SU-DHL-6 (cell line): ENCODE results near the gene COG2.

Source experiments
- H2AFZ ChIP-seq: fragments of 200-600 bp; sonication (generic); 2 replicates; pipeline ENCODE4 v1.6.1; 2014; ENCODE audit warnings: low read depth, mild to moderate bottlenecking, moderate library complexity, mixed read lengths, antibody characterized with exemption, low read length; ENCODE audit not compliant: severe bottlenecking
- H3F3A ChIP-seq: fragments of 200-600 bp; shearing (Covaris generic); 2 replicates; pipeline ENCODE4 v1.6.0; 2016; ENCODE audit warnings: antibody characterized with exemption, mild to moderate bottlenecking; ENCODE audit not compliant: insufficient read depth
- H3K27ac ChIP-seq: fragments of 200-600 bp; sonication (generic); 2 replicates; pipeline ENCODE4 v1.5.1; 2016; ENCODE audit warnings: low read depth, mild to moderate bottlenecking, low read length, moderate library complexity, mixed read lengths
- H3K27me3 ChIP-seq: fragments of 200-600 bp; sonication (generic), shearing (Covaris generic); 2 replicates; pipeline ENCODE4 v1.6.0; 2014; ENCODE audit warnings: mild to moderate bottlenecking, low read length
- H3K36me3 ChIP-seq: fragments of 200-600 bp; sonication (generic); 2 replicates; pipeline ENCODE4 v1.6.1; 2014; ENCODE audit warnings: mild to moderate bottlenecking, low read length, mixed read lengths
- H3K4me2 ChIP-seq: fragments of 300-600, 200-600 bp; shearing (Covaris generic), sonication (generic); 2 replicates; pipeline ENCODE4 v1.6.0; 2014; ENCODE audit warnings: low read length, low read depth, mild to moderate bottlenecking; ENCODE audit not compliant: poor library complexity, severe bottlenecking
- H3K4me3 ChIP-seq: fragments of 200-600 bp; sonication (generic); 2 replicates; pipeline ENCODE4 v1.5.1; 2014; ENCODE audit warnings: antibody characterized with exemption, low read length, mild to moderate bottlenecking, mixed read lengths; ENCODE audit not compliant: insufficient read depth, poor library complexity, severe bottlenecking
- H3K79me2 ChIP-seq: fragments of 200-600 bp; sonication (generic); 2 replicates; pipeline ENCODE4 v1.6.1; 2014; ENCODE audit warnings: mild to moderate bottlenecking, low read length, moderate library complexity; ENCODE audit not compliant: insufficient read depth
- H3K9ac ChIP-seq: fragments of 200-600 bp; sonication (generic); 2 replicates; pipeline ENCODE4 v1.7.0; 2014; ENCODE audit warnings: mild to moderate bottlenecking, low read length
- H3K9me2 ChIP-seq: fragments of 200-600 bp; sonication (generic); replicated peaks from 2 replicates; pipeline ENCODE4 v1.6.1; 2014; ENCODE audit warnings: low read length; ENCODE audit not compliant: insufficient read depth
- H3K9me3 ChIP-seq: fragments of 200-600 bp; sonication (generic); 2 replicates; pipeline ENCODE4 v1.6.1; 2014; ENCODE audit warnings: low read length, mixed read lengths; ENCODE audit not compliant: insufficient read depth
- H4K20me1 ChIP-seq: fragments of 200-600 bp; sonication (generic); 2 replicates; pipeline ENCODE4 v1.6.1; 2014; ENCODE audit warnings: low read depth, mild to moderate bottlenecking, antibody characterized with exemption, low read length, moderate library complexity, mixed read lengths
- CTCF ChIP-seq: fragments of 200-600 bp; sonication (generic); IDR thresholded peaks from one replicate; pipeline ENCODE4 v1.5.1; 2017; ENCODE audit warnings: antibody characterized with exemption, mild to moderate bottlenecking, low read length, moderate library complexity; ENCODE audit not compliant: insufficient read depth, poor library complexity, severe bottlenecking
- EZH2phosphoT487 ChIP-seq: fragments of 200-600 bp; sonication (generic), shearing (Covaris generic); conservative IDR thresholded peaks from 2 replicates; pipeline ENCODE4 v1.6.1; 2018; ENCODE audit warnings: mild to moderate bottlenecking, antibody characterized with exemption, low read length, moderate library complexity, mixed read lengths

COG2 gene

GRCh38 chr1:230595181-230595580 lies 47.1 kb upstream of the COG2 start:
- Histone ChIP-seq H3K27ac (no peak overlapping the region), H3K4me2 (no peak overlapping the region), H3K79me2 (no peaks in the 10 kb centered on the region), H3K27me3 (no peaks in the 10 kb centered on the region), H3K4me3 (no peak overlapping the region), H3K36me3 (no peaks in the 10 kb centered on the region), H3K9me2 (no peaks in the 10 kb centered on the region), H3K9me3 (no peaks in the 10 kb centered on the region), H3F3A (no peaks in the 10 kb centered on the region), H3K9ac (no peak overlapping the region), H2AFZ (no peak overlapping the region), H4K20me1 (no peaks in the 10 kb centered on the region)
- TF ChIP-seq CTCF (no peak), EZH2phosphoT487 (no peak)

GRCh38 chr1:230596306-230596705 lies 46.0 kb upstream of the COG2 start:
- Histone ChIP-seq H3K36me3 (no peaks in the 10 kb centered on the region), H3K4me2 (no peak overlapping the region), H4K20me1 (no peaks in the 10 kb centered on the region), H3K27ac (no peak overlapping the region), H2AFZ (no peak overlapping the region), H3K9me2 (no peaks in the 10 kb centered on the region), H3K79me2 (no peaks in the 10 kb centered on the region), H3K4me3 (no peak overlapping the region), H3K9ac (no peak overlapping the region), H3K27me3 (no peaks in the 10 kb centered on the region), H3F3A (no peaks in the 10 kb centered on the region), H3K9me3 (no peaks in the 10 kb centered on the region)
- no peak for TF ChIP-seq EZH2phosphoT487
- TF ChIP-seq CTCF, result no peak

- H3F3A ChIP-seq, result no peaks in the 10 kb centered on the region
- no peak overlapping the region for H3K27ac ChIP-seq
- TF ChIP-seq CTCF (no peak), EZH2phosphoT487 (no peak)
- H3K9ac ChIP-seq, result no peak overlapping the region
- no peaks in the 10 kb centered on the region for H3K9me2 ChIP-seq
- H3K79me2 ChIP-seq, result no peaks in the 10 kb centered on the region
- no peak overlapping the region for H3K4me3 ChIP-seq
- H2AFZ ChIP-seq, result no peak overlapping the region
- no peaks in the 10 kb centered on the region for H3K9me3 ChIP-seq
- H4K20me1 ChIP-seq, result no peaks in the 10 kb centered on the region
- no peak overlapping the region for H3K4me2 ChIP-seq
- no peaks in the 10 kb centered on the region for H3K27me3 ChIP-seq
- no peaks in the 10 kb centered on the region for H3K36me3 ChIP-seq
Measured at GRCh38 chr1:230598745-230599144, 43.5 kb upstream of the COG2 start.
